Posterior cingulate gyrus (tissue), 11 donors: ENCODE results near the gene LHFPL2.

Experiments
- DNase-seq, 10 donors: peaks; one replicate each; pipeline versions ENCODE4 v3.0.0 to v3.0.0-alpha.2; 2020 to 2021; ENCODE audit warnings: mixed read lengths in 3 of 10
- intact Hi-C: fragments of 100-400 bp; cut with DNase I; formaldehyde crosslinking; loops from one replicate; pipeline ENCODE4 v1.15.1; 2023

Gene LHFPL2

DNA sequence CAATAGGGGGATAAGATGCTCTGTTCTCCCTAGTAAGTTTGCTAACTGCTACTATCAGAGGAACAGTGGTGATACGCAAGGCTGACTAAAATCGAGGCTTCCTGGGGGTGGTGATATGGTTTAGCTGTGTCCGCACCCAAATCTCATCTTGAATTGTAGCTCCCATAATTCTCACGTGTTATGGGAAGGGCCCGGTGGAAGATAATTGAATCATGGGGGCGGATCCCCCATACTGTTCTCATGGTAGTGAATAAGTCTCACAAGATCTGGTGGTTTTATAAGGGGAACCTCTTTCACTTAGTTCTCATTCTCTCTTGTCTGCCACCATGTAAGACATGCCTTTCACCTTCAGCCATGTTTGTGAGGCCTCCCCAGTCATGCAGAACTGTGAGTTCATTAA is 135.1 kb downstream of the LHFPL2 start:
- DNase-seq = no peak
- intact Hi-C loops = no loop called here

DNA sequence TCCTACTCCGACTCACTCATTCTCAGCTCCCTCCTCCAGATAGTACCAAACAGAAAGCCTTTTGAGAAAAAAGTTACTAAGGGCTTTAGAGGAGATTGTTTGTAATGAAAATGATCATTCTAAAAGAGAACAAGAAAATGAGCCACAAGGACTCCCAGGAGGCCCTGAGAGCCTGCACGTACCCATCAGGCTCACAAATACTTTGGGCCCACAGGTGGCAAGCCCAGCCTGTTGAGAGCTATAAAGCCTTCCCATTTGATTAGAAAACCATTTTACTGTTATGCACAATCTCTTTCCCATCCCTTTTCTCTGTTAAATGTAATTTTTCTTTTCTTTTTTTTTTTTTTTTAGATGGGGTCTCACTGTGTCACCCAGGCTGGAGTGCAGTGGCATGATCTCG is 136.1 kb downstream of the LHFPL2 start:
- intact Hi-C loops = no loop called here
- no peak for DNase-seq

DNA sequence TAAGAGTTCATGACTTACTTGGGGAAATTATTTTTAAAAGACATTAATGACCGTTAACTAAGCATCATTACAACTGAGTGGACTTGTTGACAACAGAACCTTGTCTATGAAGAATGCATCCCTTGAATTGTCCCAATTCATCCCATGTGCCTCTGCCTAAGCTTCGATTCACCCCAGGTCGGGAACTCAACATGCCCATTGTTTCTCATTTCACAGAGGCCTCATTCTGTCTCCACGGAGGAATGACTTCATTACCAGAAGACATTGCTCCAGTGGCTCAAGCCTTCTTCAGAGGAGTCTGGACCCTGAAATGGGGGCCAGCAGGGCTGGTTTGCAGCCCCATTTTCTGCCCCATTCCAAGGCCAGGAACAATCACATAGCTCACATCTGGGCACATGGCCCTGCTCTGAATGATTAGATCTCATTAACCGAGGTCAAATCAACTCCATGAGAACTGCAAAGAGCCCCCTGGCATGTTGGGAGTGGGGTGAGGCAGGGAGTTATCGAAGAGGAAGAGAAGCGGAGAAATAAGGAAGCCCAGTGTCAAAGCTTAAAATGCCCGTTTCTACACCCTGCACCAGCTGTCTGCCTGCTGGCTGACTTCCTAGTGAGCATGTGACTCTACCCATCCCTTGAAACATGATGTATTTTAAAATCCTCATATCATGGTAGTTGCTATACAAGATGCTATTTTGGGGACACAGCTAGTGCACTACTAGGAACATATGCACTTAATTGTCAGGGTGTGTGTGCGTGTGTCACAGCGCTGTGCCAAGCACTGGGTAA is 137.3 kb downstream of the LHFPL2 start:
- intact Hi-C loops = no loop called here
- peak in 4 of 10 donors; percentile 29 to 89 (median 58) for DNase-seq

DNA sequence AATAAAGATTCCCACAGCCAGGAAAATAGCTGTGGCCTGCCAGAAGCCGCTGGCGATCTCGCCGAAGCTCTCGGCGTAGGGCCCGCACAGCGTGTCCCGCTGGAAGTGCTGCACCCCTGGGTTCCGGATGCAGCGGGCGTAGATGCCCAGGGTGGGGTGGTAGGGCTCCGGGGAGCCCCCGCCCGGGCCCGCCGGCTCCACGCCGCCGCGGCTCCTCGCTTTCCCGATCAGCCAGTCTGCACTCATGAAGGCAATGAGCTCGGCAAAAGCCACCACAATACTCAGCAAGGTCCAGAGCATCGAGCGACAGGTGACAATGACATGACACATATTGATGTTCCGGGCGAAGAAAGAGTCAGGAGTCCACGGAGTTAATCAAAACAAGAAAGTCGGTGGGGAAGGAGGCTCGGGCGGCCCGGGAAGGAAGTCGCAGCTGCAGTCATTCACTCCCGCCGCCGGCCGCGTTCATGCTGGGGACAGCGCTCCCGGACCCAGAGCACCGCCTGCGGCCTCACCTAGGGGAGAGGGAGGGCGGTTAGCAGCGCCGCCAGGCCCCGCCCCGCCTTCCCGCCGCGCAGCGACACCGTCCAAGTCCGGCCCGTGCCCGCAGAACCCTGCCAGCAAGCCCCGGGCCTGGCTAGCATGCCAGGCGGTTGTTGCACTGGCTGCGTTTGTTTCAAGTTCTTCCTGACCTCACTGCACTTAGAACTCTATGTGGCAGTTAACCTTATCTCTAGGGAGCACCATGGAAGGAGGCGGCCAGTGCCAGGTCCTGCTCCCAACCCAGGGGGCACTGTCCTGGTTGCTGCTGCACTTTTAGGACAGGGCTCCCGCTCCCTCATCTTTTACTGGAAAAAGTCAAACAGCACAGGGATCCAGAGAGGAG is 138.4 kb downstream of the LHFPL2 start:
- intact Hi-C loops = loop anchor here (10.0 kb wide), 1 partner anchor 145 kb away; the partner anchor contains the start of gene SCAMP1
- peak; percentile 35 to 93 (median 58) for DNase-seq

DNA sequence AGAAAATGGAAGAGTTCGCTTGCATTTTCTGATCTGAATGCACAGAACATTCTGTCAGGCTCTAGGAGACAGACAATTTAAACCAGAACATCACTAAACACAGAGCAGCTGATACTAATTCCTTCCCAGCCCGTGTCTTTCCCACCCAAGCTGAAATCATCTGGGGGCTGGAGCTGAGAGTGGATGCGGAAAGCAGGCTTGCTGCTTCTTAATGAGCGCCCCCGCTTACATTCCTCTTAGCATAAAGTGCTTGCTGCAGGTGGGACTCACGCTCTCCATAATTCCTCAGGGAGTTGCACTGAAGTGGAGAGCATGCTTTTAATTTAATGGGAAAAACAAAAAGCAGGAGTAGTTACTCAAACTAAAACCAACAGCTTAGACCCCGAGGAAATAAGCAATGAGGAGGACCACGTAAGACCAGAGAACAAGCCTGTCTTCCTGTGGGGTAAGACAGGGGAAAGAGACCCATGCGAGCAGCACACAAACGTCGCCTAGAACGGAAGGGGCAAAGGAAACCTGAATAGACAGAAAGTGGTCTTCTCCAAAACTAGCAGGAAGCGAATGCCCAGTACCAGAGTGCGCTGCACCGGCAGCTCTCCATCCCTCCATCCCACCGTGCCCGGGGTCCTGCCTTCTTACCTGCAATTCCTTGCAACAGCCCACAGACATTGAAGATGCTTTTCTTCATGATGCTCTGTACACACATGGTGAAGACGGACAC is 139.3 kb downstream of the LHFPL2 start:
- DNase-seq = peak in 2 of 10 donors; percentile 19 to 86

DNA sequence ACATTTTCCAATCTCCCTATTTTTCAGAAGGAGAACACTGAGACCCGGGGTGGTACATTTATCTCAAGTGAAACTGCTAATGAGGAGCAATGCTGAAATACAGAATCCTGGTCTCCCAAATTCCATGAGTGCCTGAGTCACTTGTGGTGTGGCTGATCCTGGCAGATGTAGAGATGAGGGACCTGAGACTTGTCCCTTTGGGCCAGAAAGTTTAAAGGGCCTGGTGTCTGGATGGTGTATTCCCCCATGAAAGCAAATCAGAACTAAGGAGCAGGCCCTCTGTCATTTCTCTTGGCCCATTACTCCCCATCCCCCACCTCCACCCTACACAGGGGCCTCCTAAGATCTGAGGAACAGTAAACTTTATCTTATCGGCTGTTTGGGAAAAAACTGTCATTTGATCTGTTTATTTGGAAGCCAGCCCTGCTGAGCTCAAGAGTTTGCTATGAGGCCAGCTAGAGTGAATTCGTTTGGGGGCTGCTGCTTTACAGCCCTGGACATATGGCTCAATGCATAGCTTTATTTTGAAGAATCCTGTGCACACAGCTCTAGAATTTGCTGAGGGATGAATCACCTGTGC is 140.3 kb downstream of the LHFPL2 start:
- intact Hi-C loops = loop anchor here (10.0 kb wide), 1 partner anchor 143 kb away; the partner anchor contains the start of gene SCAMP1
- DNase-seq = no peak

More for the DNA sequence above, 139.3 kb downstream of the LHFPL2 start:
- intact Hi-C loops = loop anchor here (10.0 kb wide), 1 partner anchor 145 kb away; the partner anchor contains the start of gene SCAMP1

DNA sequence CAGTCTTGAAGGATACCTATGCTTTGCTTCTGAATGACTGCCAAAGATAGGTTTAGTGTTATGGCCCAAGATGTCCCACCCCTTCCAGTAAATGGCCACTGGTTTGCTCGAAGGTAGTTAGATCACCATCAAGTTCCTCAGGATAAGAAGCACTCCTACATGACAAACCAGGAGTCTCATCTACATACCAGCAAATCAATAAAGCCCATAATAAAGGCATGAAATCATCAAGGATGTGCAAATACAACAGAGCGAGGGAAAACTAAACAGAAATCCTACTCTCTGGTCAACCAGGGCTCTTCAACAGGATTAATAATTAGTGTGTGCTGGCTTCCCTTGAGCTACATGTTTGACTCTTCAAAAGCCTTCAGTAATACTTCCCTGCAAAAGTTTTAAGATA is 141.0 kb downstream of the LHFPL2 start:
- DNase-seq = no peak
- intact Hi-C loops = loop anchor here (10.0 kb wide), 1 partner anchor 143 kb away; the partner anchor contains the start of gene SCAMP1

DNA sequence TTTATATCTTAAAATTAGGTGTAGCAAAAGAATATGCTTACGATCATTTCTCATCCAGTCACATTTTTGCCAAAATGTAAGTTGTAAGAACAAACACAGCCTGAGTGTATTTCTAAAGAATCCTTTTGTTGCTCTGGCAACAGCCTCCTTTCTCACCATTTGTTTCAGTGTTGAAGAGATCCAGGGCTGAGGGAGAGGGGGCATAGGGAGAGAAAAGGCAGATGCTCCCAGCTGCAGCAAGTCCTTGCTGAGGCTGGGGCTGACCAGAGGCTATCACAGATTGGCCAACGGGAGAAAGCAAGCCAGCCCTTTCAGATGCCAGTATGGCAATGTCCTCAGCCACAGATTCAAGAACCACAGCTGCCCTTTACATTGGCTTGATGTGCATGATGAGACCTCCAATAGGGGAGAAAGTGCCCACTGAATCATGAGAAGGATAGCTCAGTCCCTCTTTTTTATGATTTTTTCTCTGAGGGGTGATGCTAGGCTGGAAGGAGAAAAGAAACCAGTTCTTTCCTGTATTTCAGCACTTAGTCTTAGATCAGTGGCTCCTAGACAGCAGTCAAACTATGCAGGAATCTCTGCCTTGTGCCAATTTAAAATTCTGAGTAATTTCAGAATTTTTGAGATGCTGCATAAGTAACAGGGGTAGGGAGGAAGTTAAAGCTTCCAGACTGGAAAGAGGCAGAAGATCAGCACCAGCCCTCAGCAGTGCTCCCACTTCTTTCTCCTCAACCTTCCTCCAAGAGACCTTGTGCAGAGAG is 142.1 kb downstream of the LHFPL2 start:
- intact Hi-C loops = loop anchor here (10.0 kb wide), 1 partner anchor 142 kb away; the partner anchor contains the start of gene SCAMP1
- DNase-seq = peak in 4 of 10 donors; percentile 23 to 88 (median 28)

DNA sequence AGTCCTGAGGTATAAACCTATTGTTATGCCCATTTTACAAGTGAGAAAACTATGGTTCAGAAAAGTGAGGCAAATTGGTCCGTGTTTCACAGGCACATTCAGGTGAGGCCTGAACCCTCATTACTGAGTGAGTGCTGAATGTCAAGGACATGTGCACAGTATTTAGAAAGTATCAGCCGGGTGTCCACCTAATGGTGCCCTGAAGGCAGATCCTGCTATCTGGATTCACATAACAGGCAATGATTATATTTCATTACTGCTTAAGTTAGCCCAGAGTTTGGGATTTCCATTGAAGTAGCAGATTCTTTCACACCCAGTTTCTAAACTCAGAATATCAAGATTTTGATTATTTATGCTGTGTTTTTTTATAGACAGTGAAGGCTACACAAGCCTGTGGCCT is 142.7 kb downstream of the LHFPL2 start:
- intact Hi-C loops = loop anchor here (10.0 kb wide), 1 partner anchor 141 kb away; the partner anchor contains the start of gene SCAMP1
- no peak for DNase-seq

DNA sequence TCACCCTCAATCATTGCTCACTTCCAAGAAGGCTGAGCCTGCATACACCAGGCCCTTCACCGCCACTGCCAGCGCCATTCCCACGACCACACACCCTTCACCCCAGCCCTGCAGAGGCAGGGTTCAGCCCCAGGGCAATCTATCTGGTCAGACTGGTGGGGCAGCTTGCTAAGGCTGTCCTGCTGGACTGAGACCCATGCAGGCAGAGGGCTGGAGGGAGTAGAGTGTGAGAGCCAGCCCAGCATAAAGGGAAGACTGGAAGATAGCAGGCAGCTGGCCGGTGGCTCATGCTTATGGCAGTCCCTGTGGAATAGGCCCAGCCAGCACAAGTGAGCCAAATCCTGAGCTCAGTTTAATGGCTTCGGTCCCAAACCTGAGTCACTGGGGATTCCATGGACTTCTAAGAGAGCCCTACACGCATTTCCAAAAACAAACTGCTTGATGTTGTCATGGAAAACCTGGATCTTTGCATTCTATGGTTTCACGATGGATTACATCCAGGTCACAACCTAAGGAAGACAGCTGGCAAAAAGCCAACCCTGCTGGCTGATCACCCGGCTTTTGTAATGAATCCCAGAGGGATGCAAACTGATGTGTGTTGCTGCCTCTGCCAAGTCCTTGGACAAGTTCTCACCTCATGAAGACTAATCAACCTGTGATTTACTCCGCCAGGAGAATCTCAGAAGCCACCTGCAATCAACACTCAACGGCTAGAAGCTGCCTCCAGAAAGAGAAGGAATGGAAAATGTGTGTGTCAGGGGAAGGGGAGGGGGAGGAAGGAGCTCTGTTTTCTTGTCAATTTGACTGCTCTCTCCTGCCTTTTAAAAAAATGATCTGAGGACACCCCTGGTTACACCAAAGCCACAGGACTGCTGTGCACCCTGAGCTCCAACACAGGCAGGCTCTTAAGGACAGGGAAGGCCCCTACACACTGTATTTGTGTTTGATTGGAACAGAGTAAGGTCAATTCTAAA is 143.6 kb downstream of the LHFPL2 start:
- intact Hi-C loops = loop anchor here (10.0 kb wide), 1 partner anchor 140 kb away; the partner anchor contains the start of gene SCAMP1
- peak; percentile 71 to 97 (median 78) for DNase-seq

DNA sequence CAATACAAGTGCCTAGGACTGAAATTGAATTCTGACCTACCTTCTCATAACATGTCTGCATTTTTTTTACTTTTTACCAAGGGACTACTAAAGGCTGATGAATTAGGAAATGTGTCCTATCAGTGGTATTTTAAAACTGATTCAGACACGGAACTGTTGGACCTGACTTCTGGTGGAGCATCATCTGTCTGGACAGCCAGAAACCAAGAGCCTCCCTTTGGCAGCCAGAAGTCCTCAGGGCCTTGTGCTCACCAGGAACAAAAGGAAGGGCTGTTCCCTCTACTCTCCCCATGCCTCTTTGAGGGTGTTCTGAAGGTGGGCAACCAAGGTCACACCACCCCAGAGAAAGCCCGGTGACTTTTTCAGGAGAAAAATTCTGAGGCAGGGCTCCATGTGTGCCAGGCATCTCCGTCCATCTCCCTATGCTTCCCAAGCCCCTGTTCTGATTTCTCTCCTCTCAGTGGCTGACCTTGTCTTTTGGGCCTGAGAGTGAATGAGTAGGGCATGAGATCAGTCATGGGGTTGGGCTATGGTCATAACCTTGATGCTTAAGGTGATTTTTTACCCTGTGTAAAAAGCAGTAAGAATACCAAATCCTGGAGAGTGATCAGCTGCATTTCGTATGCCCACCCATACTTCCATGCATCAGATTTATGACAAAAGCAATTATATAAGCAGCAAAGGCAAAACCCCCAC is 144.5 kb downstream of the LHFPL2 start:
- no peak for DNase-seq
- intact Hi-C loops = loop anchor here (10.0 kb wide), 1 partner anchor 139 kb away; the partner anchor contains the start of gene SCAMP1

DNA sequence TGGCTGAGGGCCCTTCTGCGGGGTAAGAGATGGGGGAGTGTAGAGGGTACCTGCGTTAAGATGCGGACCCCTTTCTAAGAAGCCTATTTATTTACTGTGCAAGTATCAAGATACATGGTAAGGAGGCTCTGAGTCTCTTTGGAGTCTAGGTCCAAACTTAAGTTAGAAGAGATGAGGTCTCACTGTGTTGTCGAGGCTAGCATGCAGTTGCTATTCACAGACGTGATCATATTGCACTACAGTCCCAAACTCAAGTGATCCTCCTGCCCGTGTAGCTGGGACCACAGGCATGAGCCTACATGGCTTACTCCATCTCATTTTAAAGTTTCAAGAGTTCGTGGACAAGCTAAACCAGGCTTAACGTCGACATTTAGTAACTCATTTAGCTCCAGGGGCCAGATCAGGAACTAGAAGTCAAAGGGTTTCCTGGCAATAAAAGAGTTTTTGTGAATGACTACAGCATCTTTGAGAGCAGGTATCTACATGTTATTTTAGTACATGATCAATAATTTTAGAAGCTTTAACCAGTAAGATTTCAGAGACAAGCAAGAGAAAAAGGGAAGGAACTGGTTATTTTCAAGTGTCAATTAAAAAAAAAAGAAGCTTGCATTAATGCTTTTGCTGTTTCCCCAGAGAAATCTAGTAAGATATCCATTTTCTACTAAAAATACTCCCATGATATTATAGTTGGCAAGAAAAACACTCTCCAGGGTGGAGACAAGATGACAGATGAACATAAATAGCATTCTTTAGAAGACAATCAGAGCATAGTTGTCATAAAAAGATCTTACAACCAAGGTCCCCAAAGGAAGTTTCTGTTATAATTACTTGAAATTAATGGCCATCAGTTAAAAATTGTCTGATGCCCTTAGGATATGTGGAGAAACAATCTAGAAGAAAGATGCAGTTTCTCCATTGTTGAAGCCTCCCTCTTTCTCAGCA is 146.9 kb downstream of the LHFPL2 start:
- DNase-seq = no peak
- intact Hi-C loops = loop anchor here (10.0 kb wide), 1 partner anchor 137 kb away; the partner anchor contains the start of gene SCAMP1

DNA sequence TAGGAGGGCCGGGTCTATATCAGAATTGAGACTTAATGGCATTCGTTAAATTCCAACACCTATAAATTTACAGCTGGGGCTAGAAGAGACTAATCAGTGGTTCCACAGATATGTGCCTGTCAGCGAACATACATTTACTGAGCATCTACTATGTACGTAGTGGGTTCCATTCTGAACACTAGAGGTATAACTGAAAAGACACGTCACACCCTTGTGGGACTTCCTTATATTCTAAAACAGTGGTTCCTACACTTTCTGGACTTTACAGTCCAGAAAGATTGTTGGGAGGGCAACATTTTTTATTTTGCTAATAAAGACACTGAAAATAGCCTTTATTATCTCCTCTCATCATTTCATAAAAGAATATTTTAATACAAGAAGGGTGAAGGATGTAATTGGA is 147.7 kb downstream of the LHFPL2 start:
- intact Hi-C loops = loop anchor here (10.0 kb wide), 1 partner anchor 136 kb away; the partner anchor contains the start of gene SCAMP1
- DNase-seq = no peak

DNA sequence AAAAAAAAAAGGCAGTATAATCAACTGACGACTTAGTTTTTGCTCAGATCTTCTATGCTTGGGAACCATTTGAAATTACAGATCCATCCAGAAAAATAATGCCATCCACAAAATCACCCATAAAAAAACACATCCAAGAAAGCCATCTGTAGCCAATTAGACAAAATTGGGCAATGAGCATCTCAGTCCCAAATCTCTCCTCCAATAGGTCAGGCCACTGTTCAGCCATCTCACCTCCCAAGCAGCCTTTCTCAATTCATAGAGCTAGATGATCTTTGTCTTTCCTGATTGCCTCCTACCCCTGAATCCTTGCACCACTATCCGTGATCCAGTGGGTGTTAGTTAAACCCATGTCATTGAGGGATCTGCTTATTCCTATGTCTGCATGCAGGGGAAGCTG is 148.5 kb downstream of the LHFPL2 start:
- intact Hi-C loops = loop anchor here (10.0 kb wide), 1 partner anchor 135 kb away; the partner anchor contains the start of gene SCAMP1
- DNase-seq = no peak

DNA sequence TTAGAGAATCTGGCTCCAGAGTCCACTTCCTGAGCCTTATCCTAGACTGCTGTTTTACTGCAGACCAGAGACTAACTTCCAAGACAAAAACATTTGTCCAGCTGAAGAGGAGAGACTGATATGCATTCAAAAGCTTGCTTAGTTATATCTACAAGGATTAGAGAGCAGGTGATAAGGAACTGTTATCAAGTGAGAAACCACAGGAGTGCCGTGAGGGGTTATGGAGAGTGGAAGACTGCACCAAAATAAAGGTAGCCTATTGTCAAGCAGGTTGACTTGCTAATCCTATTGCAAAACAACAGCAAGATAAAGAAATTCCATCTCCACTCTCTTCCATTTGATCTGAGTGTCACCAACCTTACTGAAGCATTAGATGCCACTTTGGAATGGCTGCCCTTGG is 149.1 kb downstream of the LHFPL2 start:
- intact Hi-C loops = no loop called here
- DNase-seq = no peak
